ENCODE data around the gene TMEM145.

The TMEM145 gene

DNA sequence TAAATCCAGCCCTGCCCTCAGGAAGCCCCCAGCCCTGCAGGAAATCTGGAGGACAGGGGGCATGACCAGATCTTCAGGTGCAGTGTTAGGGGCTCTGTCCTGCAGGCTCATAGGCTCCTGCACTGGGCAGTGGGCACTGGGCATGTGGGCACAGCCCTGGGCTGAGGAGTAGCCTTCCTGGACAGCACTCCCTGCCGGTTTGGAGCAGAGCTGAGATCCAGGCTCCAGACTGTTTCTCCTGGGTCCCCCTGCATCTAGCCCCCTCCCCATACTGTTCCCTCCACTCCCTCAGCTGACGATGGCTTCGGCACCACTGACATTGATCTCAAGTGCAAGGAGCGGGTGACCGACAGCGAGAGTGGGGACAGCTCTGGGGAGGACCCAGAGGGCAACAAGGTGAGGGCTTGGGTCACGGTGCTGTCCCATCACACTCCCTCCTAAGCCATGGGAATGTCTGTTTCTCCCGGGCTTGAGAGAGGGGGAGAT, 23.5 kb upstream of the TMEM145 start:
- no peak for DNase-seq
- TF ChIP-seq POLR2A (IDR thresholded peaks at IDR 0.05; ENCODE audit: low read length) (no peak), GATA1 (IDR thresholded peaks at IDR 0.05; ENCODE audit: low read depth, low read length) (no peak)

DNA sequence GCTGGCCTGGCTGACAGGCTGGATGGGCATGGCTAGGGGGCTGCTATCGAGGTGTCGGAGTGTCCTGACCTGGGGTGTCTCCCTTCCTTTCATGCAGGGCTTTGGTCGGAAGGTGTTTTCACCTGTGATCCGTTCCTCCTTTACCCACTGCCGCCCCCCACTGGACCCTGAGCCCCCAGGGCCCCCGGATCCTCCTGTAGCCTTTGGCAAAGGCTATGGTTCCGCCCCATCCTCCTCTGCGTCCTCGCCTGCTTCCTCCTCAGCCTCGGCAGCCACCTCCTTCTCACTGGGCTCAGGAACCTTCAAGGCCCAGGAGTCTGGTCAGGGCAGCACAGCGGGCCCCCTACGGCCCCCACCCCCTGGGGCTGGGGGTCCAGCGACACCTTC, 23.0 kb upstream of the TMEM145 start:
- DNase-seq: no peak
- TF ChIP-seq GATA1 (IDR thresholded peaks at IDR 0.05; ENCODE audit: low read depth, low read length): no peak
- no peak for TF ChIP-seq POLR2A (IDR thresholded peaks at IDR 0.05; ENCODE audit: low read length)

DNA sequence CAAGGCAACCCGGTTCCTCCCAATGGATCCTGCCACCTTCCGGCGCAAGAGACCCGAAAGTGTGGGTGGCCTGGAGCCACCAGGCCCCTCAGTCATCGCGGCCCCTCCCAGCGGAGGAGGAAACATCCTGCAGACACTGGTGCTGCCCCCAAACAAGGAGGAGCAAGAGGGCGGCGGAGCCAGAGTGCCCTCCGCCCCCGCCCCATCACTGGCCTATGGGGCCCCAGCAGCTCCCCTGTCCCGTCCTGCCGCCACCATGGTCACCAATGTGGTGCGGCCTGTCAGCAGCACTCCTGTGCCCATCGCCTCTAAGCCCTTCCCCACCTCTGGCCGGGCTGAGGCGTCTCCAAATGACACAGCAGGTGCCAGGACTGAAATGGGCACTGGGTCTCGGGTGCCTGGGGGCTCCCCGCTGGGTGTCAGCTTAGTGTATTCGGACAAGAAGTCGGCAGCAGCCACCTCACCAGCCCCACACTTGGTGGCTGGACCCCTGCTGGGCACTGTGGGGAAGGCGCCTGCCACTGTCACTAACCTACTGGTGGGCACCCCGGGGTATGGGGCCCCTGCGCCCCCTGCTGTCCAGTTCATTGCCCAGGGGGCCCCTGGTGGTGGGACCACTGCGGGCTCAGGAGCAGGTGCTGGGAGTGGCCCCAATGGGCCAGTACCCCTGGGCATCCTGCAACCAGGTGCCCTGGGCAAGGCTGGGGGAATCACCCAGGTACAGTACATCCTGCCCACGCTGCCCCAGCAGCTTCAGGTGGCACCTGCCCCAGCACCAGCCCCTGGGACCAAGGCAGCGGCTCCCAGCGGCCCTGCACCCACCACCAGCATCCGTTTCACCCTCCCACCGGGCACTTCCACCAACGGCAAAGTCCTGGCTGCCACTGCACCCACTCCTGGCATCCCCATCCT, 22.3 kb upstream of the TMEM145 start:
- DNase-seq: peak; percentile 62 to 65
- TF ChIP-seq POLR2A (IDR thresholded peaks at IDR 0.05; ENCODE audit: low read length) (no peak), GATA1 (IDR thresholded peaks at IDR 0.05; ENCODE audit: low read depth, low read length) (no peak)

DNA sequence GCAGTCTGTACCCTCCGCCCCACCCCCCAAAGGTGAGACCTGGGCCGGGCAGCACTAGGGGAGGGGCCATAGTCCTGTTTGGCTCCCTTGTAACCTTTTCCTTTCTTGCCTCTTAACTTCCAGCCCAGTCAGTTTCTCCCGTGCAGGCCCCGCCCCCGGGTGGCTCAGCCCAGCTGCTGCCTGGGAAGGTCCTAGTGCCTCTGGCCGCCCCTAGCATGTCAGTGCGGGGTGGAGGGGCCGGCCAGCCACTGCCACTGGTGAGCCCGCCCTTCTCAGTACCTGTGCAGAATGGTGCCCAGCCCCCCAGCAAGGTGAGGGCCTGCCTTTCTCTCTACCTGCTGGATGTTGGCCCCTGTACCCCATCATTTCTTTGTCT, 21.7 kb upstream of the TMEM145 start:
- DNase-seq: no peak
- TF ChIP-seq GATA1 (IDR thresholded peaks at IDR 0.05; ENCODE audit: low read depth, low read length) (no peak), POLR2A (IDR thresholded peaks at IDR 0.05; ENCODE audit: low read length) (no peak)

DNA sequence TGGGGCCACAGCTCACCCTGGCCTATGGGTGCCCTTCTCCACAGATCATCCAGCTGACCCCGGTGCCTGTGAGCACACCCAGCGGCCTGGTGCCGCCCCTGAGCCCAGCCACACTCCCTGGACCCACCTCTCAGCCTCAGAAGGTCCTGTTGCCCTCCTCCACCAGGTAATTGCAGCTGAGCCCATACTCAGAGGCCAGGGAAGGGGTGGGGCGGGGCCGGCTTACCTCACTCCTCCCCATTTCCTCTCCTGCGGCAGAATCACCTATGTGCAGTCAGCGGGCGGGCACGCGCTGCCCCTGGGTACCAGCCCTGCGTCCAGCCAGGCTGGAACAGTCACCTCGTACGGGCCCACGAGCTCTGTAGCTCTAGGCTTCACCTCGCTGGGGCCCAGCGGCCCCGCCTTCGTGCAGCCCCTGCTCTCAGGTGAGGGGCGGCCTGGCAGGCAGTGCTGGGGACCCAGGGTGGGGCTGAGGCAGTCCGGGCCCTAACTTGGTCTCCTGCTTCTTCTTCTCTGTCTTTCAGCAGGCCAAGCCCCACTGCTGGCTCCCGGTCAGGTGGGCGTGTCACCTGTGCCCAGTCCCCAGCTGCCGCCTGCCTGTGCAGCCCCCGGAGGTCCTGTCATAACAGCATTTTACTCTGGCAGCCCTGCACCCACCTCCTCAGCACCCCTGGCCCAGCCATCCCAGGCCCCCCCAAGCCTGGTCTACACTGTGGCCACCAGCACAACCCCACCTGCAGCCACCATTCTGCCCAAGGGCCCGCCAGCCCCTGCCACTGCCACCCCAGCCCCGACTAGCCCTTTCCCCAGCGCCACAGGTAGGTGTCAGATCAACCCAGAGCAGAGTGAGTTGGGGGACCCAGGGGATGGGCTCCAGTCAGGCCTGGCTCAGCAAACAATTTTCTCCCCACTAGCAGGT, 20.8 kb upstream of the TMEM145 start:
- TF ChIP-seq POLR2A (IDR thresholded peaks at IDR 0.05; ENCODE audit: low read length) (no peak), GATA1 (IDR thresholded peaks at IDR 0.05; ENCODE audit: low read depth, low read length) (no peak)
- DNase-seq: no peak

DNA sequence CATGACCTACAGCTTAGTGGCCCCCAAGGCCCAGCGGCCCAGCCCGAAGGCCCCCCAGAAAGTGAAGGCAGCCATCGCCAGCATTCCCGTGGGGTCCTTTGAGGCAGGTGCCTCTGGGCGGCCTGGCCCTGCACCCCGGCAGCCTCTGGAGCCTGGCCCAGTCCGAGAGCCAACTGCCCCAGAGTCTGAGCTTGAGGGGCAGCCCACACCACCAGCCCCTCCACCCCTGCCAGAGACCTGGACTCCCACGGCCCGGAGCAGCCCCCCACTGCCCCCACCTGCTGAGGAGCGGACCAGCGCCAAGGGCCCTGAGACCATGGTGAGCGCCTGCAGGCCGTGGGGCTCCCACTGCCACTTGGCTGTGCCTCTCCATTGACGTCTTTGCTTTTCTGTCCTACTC, 20.1 kb upstream of the TMEM145 start:
- no peak for DNase-seq
- TF ChIP-seq GATA1 (IDR thresholded peaks at IDR 0.05; ENCODE audit: low read depth, low read length): no peak
- no peak for TF ChIP-seq POLR2A (IDR thresholded peaks at IDR 0.05; ENCODE audit: low read length)

DNA sequence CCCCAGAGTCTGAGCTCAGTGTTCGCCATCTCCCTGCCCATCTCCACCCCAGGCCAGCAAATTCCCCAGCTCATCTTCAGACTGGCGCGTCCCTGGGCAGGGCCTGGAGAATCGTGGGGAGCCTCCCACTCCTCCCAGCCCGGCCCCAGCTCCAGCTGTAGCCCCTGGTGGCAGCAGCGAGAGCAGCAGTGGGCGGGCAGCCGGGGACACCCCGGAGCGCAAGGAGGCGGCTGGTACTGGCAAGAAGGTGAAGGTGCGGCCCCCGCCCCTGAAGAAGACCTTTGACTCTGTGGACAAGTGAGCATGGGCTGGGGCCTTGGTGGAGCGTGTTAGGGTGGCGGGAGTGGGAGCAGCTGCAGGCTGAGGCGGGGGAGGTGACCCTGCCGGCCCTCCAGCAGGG, 19.6 kb upstream of the TMEM145 start:
- no peak for DNase-seq
- TF ChIP-seq GATA1 (IDR thresholded peaks at IDR 0.05; ENCODE audit: low read depth, low read length) (no peak), POLR2A (IDR thresholded peaks at IDR 0.05; ENCODE audit: low read length) (no peak)

DNA sequence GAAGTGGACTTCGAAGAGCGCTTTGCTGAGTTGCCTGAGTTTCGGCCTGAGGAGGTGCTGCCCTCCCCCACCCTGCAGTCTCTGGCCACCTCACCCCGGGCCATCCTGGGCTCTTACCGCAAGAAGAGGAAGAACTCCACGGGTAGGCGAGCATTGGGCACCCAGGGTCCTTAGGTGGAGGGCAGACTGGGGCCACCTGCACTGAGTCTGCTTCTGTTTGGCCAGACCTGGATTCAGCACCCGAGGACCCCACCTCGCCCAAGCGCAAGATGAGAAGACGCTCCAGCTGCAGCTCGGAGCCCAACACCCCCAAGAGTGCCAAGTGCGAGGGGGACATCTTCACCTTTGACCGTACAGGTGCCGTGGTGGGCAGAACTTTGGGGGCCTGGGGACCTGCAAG, 19.2 kb upstream of the TMEM145 start:
- TF ChIP-seq POLR2A (IDR thresholded peaks at IDR 0.05; ENCODE audit: low read length) (no peak), GATA1 (IDR thresholded peaks at IDR 0.05; ENCODE audit: low read depth, low read length) (no peak)
- DNase-seq: no peak

DNA sequence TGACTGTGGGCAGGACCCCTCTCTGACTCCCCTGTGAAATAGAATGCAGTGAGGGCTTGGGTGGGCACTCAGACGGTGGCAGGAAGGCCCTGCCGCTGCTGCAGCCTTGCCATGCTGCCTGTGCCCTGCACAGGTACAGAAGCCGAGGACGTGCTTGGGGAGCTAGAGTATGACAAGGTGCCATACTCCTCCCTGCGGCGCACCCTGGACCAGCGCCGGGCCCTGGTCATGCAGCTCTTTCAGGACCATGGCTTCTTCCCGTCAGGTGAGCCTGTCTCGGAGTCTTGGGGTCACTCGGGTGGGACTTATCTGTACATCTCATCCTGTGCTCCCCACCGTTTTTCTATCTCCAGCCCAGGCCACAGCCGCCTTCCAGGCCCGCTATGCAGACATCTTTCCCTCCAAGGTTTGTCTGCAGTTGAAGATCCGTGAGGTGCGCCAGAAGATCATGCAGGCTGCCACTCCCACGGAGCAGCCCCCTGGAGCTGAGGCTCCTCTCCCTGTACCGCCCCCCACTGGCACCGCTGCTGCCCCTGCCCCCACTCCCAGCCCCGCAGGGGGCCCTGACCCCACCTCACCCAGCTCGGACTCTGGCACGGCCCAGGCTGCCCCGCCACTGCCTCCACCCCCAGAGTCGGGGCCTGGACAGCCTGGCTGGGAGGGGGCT, 18.5 kb upstream of the TMEM145 start:
- no peak for TF ChIP-seq POLR2A (IDR thresholded peaks at IDR 0.05; ENCODE audit: low read length)
- TF ChIP-seq GATA1 (IDR thresholded peaks at IDR 0.05; ENCODE audit: low read depth, low read length): no peak
- DNase-seq: no peak

DNA sequence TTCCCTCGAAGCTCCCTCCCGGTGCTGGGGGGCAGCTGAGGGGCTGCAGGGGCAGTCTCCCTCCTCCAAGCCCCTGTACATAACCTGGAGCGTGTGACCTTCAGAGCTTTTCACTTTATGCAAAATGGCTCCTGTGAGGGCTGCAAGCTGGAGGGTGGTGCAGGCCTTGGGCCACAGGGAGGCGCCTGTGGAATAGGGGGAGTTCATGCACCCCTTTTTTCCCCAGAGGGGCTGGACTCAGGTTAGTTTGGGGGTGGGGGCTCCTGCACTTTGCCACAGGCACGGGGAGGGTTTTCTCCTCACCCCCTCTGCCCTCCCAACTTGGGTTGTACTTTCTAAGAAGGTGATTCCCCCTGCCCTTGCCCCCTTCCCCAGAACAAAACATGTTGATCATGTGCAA, 17.8 kb upstream of the TMEM145 start:
- TF ChIP-seq POLR2A (IDR thresholded peaks at IDR 0.05; ENCODE audit: low read length): no peak
- TF ChIP-seq GATA1 (IDR thresholded peaks at IDR 0.05; ENCODE audit: low read depth, low read length): no peak
- DNase-seq: no peak

DNA sequence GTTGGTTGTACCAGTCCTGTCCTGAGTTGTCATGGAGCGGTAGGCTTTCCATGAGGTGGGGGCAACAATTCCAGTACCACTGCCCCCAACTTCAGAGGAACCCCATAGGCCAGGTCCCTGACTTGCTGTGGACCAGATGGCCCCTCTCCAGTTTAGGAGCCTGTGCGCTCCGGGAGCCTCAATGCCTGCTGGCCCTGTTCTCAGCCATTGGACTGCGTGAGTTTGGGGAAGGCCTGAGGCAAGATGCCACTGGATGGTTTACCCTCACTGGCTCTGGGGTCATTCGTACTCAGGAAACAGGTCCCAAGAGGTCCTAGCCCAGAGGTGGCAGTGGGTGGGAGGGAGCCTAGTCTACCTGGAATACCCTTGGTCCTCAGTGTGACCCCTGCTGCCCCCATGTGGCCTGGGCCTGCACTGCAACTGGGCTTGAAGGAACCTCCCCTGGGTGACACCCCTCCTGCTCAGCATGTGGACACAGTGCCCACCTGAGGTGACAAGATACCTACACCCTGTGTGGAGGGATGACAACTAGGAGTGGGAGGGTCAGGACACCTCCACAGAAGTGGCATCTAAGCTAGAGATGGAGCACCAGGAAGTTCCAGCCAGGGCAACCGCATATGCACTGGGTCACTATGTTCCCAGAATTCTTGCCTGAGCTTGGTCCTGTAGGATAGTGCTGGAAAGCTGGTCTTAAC, 17.1 kb upstream of the TMEM145 start:
- no peak for TF ChIP-seq GATA1 (IDR thresholded peaks at IDR 0.05; ENCODE audit: low read depth, low read length)
- peak; percentile 46 for TF ChIP-seq POLR2A (IDR thresholded peaks at IDR 0.05; ENCODE audit: low read length)
- peak; percentile 75 to 89 for DNase-seq

DNA sequence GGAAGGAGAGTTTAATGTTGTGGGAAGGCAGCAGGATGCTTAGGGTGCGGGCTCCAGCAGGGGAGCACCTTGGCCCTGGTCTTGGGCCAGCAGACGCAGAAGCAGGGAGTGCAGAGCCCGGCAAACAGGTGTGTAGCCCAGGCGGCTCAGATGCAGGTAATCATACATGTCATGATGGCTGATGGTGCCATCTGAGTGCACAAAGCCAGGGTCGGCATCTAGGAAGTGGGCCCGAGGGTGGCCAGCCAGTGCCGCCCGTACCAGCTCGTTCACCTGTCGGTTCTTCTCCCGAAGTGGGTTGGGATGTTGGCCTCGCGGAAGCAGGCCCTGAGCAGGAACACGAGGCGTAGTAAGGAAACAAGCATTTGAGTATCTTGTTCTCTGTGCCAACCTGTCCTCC, 16.1 kb upstream of the TMEM145 start:
- no peak for DNase-seq
- TF ChIP-seq POLR2A (IDR thresholded peaks at IDR 0.05; ENCODE audit: low read length) (no peak), GATA1 (IDR thresholded peaks at IDR 0.05; ENCODE audit: low read depth, low read length) (no peak)

DNA sequence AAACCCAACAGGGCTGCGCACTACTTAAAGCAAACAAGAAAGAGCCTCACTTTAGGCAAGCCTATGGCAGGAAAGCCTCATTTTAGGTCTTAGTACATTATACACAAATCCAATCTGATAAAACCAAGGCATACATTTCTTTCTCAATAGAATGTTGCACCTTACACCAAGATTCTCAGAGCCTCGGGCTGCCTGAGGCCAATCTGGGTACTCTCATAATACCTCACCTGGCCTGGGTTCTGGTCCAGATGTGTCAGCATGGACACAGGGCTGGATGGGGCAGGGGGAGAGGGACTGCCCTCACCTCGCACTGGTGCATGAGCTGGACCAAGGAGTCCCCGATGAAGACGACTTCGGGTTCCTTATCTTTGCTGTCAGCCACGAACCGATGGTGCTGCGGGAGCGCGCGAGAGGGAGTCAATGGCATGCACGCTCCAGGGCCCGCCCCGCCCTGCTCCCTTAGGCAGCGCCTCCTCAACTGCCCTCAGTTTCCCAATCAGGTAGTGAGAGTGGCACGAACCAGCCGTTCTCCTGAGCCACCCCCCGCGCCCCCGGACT, 11.4 kb upstream of the TMEM145 start, which contains the start of gene PRR19:
Gene PRR19, plus strand, starts transcription at position 487 of the 558 bp plus-strand sequence. CDS start 7,453 bp downstream, outside the sequence.
- DNase-seq: peak; percentile 73 to 85

More for the DNA sequence above, 11.4 kb upstream of the TMEM145 start, which contains the start of gene PRR19:
- no peak for TF ChIP-seq GATA1 (IDR thresholded peaks at IDR 0.05; ENCODE audit: low read depth, low read length)
- no peak for TF ChIP-seq POLR2A (IDR thresholded peaks at IDR 0.05; ENCODE audit: low read length)

Measured in erythroblast (primary cell).